SK-MEL-5 (cell line): ENCODE results near the gene AAGAB. TPM values are rescaled to one million over a fixed set of nuclear protein-coding genes. Genes with fewer than 3 reads are reported as not detected.

Source experiments
- DNase-seq: peaks from one replicate; pipeline ENCODE4 v3.0.0-alpha.2; 2016; ENCODE audit warnings: low read depth, low spot score
- in situ Hi-C: cut with HindIII; loops from 2 replicates; pipeline ENCODE4 v1.10.0; 2016; ENCODE audit warnings: low sequenced_read_pairs, high pct_unique_total_duplicates, low pct_unique_long_range_greater_than_20kb
- total RNA-seq: library from RNA; depleted of rRNA; stranded (reverse); fragments of >200 nt; shearing (Covaris generic); gene quantifications from 2 replicates; pipeline ENCODE4 v1.2.3, GENCODE V29; 2014

AAGAB gene
- total RNA-seq, 1 experiment from 2014 or later: 71.2 TPM

DNA sequence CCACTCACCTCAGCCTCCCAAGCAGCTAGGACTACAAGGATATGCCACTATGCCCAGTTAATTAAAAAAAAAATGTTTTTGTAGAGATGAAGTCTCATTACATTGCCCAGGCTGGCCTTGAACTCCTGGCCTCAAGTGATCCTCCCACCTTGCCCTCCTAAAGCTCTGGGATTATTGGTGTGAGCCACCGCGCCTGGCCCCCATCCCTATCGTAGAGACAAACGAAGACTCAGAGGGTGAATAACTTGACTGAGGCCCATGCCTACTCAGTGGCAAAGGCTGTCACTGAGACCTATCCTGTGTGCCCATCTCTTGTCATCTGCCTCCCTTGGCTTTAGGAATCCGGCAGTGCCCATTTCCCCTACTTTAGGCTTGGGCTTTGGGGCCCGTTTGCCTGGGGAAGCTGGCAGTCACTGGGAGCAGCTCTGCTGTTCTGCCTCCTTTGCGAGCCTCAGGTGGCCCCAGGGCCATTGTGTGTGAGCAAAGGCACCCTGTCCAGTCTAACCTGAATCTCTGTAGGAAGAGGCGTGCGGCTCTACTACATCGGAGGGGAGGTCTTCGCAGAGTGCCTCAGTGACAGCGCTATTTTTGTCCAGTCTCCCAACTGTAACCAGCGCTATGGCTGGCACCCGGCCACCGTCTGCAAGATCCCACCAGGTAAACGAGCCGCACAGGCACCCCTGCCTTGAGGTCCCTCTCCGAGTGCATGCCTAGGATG lies 70.1 kb downstream of the AAGAB start:
- DNase-seq: no peak
- in situ Hi-C loops: no loop called here

GRCh38 chr15:67183443-67184169 lies 70.9 kb downstream of the AAGAB start:
- in situ Hi-C loops: no loop called here
- DNase-seq: no peak

GRCh38 chr15:67181221-67181639 lies 73.2 kb downstream of the AAGAB start:
- DNase-seq: peak; percentile 16
- in situ Hi-C loops: no loop called here

GRCh38 chr15:67180514-67181191 lies 73.8 kb downstream of the AAGAB start:
- DNase-seq: peak; percentile 32
- in situ Hi-C loops: no loop called here

- DNase-seq: no peak
- in situ Hi-C loops: no loop called here
Observed at GRCh38 chr15:67180035-67180434, 74.4 kb downstream of the AAGAB start.

GRCh38 chr15:67179411-67179995 lies 75.0 kb downstream of the AAGAB start:
- in situ Hi-C loops: no loop called here
- DNase-seq: no peak

DNA sequence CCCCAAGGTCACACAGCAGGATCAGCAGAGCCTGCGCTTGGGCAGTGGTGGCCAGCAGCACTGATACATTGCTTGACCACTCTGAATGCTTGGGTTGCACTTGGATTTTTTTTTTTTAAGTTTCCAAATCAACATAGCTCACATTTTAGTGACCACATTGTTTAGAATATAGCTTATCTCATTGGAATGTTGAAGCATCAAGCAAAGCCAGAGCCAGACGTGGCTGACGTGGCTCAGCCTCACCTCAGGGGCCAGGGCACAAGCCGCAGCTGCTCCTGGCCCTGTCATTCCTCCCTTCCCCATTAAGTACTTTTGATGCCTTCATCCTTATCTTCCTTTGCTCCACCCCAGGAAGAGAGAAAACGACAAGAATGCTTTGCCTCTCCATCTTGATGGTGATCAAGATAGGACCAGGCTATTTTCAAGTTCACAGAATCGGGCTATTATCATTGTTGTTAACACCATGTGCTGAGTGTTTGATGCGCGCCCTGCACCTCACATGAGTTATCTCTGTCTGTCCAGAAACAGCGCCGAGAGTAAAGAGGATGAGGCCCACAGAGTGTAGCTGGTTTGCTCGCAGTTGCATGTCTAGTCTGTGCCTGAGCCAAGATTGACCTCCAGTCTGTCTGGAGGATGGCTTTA lies 75.8 kb downstream of the AAGAB start:
- in situ Hi-C loops: no loop called here
- DNase-seq: no peak

DNA sequence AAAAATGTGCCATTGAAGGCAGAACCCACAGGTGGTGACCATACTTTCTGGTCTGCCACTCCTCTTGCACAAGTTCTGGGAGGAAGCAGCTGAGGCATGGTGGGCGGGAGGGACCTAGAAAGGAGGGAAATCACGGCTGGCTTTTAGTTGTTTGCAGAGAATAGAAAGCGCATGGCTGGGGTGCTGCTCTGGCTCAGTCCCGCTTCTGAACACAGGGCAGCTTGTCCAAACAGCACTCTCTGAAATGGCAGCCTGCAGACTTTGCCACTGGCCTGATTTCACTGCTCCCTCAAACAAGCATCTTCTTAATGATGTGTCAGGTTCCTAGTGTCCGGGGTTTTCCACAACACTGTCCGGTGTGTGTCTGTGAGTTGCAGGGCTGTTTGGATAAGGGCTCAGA lies 76.7 kb downstream of the AAGAB start:
- DNase-seq: no peak
- in situ Hi-C loops: no loop called here

DNA sequence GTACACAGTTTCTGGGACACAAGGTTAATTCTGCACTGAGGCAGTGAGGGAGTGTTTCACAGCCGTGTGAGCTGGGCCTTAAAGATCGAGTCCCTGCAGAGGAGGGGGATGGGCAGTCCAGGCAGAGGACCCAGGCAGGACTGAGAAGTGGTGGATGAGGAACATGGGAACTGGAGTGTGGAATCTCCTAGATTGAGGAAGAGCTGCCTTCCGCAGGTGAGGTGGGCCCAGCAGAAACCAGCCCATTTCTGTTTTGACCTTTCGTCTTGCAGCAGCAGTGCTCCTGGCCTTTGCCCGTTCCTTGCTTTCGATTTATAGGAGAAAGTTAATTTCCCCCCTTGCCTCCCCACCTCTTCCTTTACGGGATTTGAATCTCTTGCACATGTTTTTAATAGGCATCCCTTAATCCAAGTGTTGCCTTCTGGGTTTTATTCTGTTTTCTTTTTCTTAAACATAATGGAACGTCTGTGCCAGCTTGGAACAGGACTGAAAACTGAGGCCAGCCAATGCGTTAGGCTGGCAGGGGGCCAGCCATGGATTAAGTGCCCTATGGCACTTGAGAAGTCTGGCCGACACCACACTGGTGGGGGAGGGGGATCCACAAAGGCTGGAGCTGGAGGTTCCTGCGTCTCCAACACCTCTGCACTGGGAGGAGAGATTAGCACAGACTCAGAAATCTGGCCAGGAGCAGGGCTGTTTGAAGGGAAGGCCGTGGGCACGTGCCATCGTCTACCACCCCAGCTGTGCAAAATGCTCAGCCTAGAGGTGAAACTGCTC lies 78.1 kb downstream of the AAGAB start:
- DNase-seq: no peak
- in situ Hi-C loops: no loop called here

DNA sequence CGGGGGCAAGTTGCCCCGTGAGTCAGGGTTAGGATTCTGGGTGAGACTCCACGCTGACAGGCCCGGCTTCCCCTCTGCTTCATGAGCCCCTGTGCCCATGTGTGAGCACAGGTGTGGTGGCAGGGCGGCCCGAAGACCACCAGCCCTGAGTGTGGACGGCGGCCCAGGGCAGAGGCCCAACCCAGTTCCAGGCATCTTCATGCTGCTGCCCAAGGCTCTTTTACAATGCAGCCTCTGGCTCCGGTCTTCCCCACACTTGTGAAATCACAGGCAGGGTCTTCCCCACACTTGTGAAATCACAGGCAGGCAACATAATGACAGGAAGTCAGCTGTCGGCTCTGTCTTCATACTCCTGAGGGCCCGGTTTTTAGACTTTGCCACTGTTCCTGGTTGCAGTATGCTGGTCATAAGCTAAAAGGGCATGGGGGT lies 78.8 kb downstream of the AAGAB start:
- DNase-seq: no peak
- in situ Hi-C loops: no loop called here

DNA sequence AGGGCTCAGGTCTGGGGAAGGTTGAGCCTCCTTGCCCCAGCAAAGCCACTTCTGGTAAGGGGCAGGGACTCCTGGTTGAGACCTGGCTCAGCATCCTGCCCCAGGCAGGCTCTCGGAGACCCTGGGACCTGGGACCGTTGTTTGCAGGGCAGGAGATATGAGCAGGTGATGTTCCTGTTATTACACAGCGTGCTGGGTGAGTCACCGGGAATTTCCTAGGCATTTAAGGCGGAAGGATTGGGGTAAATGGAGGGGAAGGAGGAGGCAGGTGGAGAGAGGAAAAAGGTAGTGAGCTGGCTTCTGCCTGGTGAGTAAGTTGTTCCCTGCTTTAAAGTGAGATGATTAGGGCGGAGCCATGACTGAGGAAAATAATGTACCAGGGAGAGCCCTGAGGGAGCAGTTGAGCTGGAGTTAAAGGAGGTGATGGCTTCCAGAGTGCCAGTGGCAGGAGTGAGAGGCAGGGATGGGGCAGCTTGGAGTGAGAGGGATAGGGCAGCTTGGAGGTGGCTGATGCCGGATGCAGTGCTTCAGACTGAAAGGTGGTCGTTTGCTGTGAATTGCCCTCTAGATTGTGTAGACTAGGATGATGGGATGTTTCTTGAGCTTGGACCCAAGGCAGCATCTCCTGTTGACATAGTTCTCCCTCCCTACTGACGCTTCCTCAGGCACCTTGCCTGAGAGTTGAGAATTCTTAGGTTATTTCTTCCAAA lies 79.4 kb downstream of the AAGAB start:
- no peak for DNase-seq
- in situ Hi-C loops: no loop called here

DNA sequence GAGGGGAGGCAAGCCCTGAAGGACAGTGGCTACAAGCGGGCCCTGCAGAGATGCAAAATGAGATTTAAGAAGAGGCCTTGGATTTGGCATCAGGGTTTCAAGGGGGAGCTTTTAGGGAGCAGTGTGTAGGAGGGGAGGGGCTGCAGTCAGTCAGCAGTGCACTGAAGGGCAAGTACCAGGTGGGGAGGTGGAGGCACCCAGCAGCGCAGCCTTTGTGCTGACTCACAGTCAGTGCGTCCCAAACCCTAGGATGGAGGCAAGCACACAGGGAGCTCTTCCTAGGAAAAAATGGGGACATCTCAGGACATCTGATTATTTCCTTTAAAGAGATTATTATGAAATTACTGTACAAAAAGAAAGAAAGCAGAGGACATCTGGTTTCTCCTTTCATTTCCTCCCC lies 80.0 kb downstream of the AAGAB start:
- in situ Hi-C loops: no loop called here
- no peak for DNase-seq

- no peak for DNase-seq
- in situ Hi-C loops: no loop called here
Observed at GRCh38 chr15:67173786-67174185, 80.7 kb downstream of the AAGAB start.

- in situ Hi-C loops: no loop called here
Observed at GRCh38 chr15:67173005-67173404, 81.5 kb downstream of the AAGAB start.

GRCh38 chr15:67172172-67172571 lies 82.3 kb downstream of the AAGAB start:
- in situ Hi-C loops: no loop called here
- DNase-seq: no peak

More at GRCh38 chr15:67173005-67173404, 81.5 kb downstream of the AAGAB start:
- no peak for DNase-seq

DNA sequence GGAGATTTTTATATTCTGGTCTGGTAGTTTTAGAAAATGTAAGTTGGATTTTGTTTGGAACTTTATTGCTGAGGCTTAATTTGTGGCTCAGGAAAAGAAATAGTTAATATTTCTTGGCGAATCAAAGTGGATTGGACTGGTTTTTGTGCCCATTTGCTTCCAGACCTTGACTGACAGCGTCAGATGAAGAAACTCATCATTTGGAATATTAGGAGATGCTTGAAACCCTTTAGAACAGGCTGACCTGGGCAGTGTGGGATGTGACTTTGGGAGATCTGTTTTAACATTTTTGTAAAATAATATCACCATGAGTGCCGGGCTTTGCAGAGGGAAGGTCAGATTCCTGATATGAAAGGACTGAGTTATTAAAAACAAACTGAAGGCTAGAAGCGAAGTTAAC lies 83.0 kb downstream of the AAGAB start:
- no peak for DNase-seq
- in situ Hi-C loops: no loop called here
